Activated naive CD8-positive, alpha-beta T cell treated with anti-CD3 and anti-CD28 coated beads, Interleukin-2, amount 50 U/mL, for 16 hours (primary cell): Measurements from ENCODE around the gene NXN.
"Not testable (repeated sequence)": the region's sequence is repeated elsewhere in the genome, so short reads cannot be mapped to it uniquely, and the experiment has no call there.

Experiments
- DNase-seq: peaks from one replicate; pipeline ENCODE4 v3.0.0-alpha.2; 2020; ENCODE audit warnings: low read depth, low spot score

NXN gene

GRCh38 chr17:1006054-1006453 is 26.5 kb upstream of the NXN start:
- DNase-seq, result no peak

DNA sequence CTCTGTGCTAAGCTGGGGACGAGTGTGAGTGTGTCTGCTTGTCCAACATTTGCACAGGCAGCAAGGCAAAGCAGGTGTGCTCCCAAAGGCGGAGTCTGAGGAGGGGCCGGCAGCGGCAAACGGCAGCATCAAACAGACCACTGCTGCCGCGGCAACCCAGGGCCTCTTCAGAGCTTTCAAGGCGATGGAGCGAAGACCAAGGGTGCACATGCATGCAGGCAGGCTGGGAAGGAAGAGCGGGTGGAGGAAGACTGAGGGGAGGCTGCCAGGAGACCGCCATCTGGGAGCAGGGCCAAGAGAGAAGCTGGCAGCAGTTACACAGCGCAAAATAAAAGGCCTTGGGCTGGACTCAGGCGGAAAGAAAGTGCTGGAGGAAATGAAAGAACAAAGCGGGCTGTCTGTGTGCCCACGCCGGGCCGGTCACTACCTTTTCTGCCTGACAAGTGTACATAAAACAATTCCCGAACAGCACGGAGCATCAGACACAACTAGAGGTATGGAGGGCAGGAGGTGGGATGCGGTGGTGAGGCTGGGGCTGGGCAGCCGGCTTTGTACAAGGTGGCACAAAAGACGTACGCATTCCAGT is 25.9 kb upstream of the NXN start:
- DNase-seq, result no peak

DNA sequence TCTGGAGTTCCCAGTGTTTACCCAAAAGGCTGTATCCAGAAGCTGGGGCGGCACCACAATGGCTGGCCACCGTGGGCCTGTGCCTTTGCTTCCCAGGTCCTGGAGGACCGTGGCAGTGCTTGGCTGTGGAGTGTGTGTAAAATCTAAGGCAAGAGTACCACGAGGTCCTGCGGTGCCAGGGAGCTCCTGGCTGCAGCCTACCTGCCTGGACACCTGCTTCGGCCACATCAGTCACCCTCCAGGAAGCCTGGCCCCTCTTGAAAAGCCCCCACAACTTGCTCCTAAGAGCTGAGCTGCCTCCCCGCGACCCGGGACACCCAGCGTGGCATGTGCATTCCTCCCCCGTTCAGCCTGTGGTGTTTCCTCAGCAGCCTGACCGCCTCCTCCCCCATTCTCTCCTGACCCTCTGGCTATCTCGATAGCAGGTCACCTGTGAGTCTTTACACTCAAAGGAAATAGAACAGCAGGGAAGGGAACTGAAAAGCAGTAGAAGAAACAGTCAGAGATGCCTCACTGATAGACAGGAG is 25.3 kb upstream of the NXN start:
- DNase-seq, result no peak

GRCh38 chr17:1003972-1004768 is 24.6 kb upstream of the NXN start:
- no peak for DNase-seq

GRCh38 chr17:1003633-1003971 is 24.0 kb upstream of the NXN start:
- DNase-seq, result no peak

- DNase-seq, result no peak
Observed at GRCh38 chr17:1002771-1003555, 23.4 kb upstream of the NXN start.

GRCh38 chr17:1002412-1002753 is 22.8 kb upstream of the NXN start:
- DNase-seq, result no peak

GRCh38 chr17:1001640-1002411 is 22.2 kb upstream of the NXN start:
- DNase-seq, result no peak

DNA sequence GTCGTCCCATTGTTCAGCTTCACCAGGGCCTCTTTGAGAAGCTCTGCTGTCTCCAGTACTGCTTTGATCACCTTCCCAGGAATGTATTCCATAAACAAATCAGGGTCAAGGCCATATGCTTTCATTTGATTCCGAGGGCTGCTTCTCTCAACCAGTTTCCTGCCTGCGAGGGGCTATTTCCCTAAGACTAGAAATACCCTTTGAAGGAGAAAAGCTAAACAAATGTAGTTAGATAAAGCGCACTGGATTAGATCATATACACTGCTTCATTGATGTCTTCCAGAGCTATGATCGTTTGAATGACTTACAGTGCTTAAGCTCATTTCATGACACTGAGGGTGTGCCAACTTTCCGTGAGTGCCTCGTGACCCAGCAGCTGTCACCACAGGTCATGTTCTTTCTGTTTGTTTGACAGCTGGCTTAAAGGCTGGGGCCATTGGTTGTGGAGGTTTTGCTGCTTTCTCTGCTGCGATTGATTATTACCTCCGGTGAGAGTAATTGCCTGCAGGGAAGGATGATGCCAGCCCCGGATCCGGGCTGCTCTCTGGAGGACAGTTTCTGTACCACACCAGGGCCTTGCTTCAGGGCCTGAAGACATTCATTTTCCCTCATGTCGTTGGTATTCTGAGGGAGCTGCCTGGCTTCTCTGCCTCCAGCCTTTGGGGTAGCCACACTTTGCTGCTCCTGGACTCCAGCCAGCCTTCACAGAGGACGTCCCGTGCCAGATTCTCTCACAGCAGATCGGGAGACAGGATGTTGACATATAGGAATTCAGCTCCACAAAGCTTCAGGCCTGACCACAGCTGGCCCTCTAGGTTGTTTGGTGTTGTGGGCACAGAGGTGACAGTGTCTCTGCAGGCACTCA is 21.3 kb upstream of the NXN start:
- DNase-seq, result no peak

DNA sequence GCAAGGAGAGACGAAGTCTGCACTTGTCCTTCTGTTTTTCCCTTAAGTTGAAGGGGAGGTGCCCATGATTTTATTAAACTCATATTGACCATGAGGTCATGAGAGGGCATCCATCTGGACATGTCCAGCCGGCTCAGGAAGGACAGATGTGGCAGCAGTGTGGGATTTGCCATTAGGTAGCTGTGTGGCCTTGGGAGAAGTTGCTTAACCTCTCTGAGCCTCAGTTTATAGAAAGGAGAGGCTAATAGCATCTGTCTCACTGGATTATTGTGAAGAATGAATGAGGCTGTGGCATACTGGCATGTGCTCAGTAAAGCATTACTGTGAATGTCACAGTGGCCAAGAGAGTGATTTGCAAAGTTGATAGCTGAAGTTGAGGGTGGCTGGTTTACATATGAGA is 18.5 kb upstream of the NXN start:
- no peak for DNase-seq

DNA sequence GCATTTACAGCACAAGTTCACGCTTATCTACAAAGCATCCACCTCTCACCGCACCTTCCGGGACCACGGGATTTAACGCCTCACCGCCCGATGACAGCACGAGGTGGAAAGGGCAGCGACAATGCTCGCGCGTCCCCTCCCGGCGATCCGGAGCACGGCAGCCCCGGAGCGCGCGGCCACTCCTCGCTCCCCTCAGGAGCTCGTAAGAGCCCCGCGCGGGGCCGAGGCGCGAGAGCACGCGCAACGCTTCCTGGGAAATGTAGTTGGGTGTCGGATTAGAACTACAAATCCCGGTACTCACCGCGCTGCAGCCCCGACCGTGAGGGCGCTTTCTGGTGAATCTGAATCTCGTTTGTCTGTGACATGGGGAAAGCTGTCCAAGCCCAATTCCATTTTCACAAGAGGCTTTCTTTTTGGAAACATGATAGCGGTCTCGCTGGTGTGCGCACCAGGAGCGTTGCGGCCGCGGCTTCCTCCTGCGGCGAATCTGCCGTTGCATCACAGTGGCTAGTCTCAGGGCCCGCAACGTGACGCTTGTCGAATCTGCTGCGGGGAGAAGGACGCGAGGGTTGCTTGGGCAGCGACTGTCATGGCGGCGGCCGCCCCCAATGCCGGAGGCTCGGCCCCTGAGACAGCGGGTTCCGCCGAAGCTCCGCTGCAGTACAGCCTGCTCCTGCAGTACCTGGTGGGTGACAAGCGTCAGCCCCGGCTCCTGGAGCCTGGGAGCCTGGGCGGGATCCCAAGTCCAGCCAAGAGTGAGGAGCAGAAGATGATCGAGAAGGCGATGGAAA is 17.2 kb upstream of the NXN start, which contains the start of gene TIMM22:
TIMM22 (plus strand) TSS at position 576 of the 791 bp plus-strand sequence; CDS start at position 590, 14 bp downstream.
- peak; percentile 77 for DNase-seq

DNA sequence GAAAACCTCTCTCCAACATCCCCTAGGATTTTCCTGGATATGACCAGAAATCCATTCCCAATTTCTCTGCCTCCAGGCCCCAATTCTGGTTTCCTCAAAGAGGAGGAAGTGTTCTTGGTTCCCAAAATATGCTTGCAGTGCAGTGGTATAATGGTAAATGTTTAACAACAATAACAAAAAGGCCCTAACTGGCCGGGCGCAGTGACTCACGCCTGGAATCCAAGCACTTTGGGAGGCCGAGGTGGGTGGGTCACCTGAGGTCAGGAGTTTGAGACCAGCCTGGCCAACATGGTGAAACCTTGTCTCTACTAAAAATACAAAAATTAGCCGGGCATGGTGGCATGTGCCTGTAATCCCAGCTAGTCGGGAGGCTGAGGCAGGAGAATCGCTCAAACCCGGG is 15.7 kb upstream of the NXN start:
- not testable (repeated sequence) for DNase-seq

GRCh38 chr17:992933-993332 is 13.4 kb upstream of the NXN start:
- no peak for DNase-seq

- no peak for DNase-seq
Observed at GRCh38 chr17:988561-988960, 9.0 kb upstream of the NXN start.

DNA sequence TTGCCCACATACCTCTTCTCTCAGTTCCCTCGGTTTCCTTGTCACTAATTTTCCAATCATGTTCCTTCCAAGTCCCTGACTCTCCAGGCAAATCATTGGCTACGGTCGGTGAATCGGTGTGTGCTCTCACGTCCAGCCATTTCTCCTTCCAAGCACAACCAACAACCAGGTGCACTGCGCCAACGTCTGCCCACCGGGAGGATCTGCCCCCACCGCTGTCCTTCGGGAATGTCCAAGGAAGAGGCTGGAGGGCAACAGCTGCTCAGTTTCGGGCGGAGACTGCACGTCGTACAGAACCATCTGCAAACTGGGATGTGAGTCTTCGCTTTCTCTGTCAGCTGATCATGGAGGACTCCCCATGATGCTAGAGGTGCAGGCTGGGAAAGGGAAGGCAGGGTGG is 8.4 kb upstream of the NXN start:
- DNase-seq, result no peak

- DNase-seq, result no peak
Observed at GRCh38 chr17:986322-986929, 6.8 kb upstream of the NXN start.

GRCh38 chr17:983921-984320 is 4.3 kb upstream of the NXN start:
- no peak for DNase-seq

DNA sequence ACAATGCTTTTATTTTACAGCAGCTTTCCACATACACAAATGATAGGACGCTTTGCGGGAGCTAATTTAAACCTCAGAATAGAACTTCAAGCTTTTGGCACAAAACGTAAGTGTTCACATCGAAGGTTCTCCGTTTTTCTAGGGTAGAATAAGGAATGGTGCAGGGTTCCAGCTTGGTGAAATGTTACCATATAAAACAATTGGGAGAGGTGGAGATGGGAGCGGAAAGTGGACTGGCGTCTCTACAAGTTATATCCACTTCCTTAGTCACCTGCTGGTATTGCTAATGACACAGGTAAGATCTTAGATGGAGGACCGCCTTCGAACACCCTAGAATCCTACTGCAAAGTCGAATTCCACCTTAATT is 1.7 kb upstream of the NXN start:
- no peak for DNase-seq

DNA sequence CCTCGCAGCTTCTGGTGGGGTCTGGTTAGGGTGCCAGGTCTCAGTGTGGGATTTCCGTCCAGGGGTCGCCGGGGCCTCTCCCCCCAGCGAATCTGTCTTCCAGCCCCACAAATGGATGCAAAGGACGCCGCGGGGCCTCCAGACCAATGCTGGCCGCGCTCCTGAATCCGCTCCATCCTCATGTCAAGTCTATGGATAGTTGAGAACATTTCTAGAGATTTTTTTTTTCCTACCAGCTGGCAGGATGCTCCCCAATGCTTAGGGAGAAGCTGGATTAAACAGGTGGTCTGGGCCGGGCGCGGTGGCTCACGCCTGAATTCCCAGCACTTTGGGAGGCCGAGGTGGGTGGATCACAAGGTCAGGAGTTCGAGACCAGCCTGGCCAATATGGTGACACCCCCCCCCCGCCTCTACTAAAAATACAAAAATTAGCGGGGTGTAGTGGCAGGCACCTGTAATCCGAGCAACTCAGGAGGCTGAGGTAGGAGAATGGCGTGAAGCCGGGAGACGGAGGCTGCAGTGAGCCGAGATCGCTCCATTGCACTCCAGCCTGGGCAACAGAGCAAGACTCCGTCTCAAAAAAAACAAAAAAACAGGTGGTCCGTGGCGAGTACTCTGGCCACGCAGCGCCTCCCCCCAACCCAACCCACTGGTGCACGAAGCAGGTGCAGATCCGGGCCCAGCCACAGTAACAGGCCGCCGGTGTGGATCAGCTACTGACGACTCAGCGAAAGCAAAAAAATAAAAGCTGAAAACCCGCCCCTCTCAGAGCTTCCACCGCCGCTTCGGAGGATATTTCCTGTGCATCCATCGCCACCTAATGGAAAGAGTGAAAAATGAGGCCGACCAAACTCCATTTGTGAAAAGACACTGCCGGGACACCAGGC is 1.1 kb upstream of the NXN start:
- DNase-seq, result peak; percentile 60
